PC-9 (cell line): ENCODE results near the gene CCDC85A. TPM values are rescaled to one million over a fixed set of nuclear protein-coding genes. Genes with fewer than 3 reads are reported as not detected.

ENCODE experiments used
- BruUV-seq: library from RNA; stranded (reverse); fragments of 400-500 nt; replicated peaks from 2 replicates; lab custom pipeline; 2021; lab: Mats Ljungman, UMichigan
- CTCF ChIA-PET: fragments of 300-600 bp; sonication (Branson Sonifier 250); formaldehyde crosslinking; loops from one replicate; lab custom pipeline; 2022; ENCODE audit warnings: antibody characterized with exemption; lab: Charles Lee
- POLR2A ChIA-PET: fragments of 300-600 bp; sonication (Branson Sonifier 250); formaldehyde crosslinking; loops from one replicate; lab custom pipeline; 2022; ENCODE audit warnings: antibody characterized with exemption; ENCODE audit not compliant: unreplicated experiment; lab: Charles Lee
- DNase-seq, 2 experiments: peaks; one replicate each; pipeline versions ENCODE4 v3.0.0 to v3.0.0-alpha.2; 2015 to 2022; ENCODE audit warnings: mixed read lengths in 1 of 2
- H2AFZ ChIP-seq: fragments of 200-600 bp; sonication (generic); 2 replicates; pipeline ENCODE4 v1.8.1; 2017; ENCODE audit warnings: antibody characterized with exemption
- H3F3A ChIP-seq: fragments of 200-600 bp; sonication (generic); 2 replicates; pipeline ENCODE4 v1.8.1; 2017; ENCODE audit warnings: antibody characterized with exemption, mild to moderate bottlenecking, low read depth; ENCODE audit not compliant: insufficient read depth
- H3K27ac ChIP-seq: fragments of 200-600 bp; sonication (generic); 2 replicates; pipeline ENCODE4 v1.6.1; 2016; ENCODE audit warnings: mixed run types
- H3K27me3 ChIP-seq: fragments of 200-600 bp; sonication (generic); 2 replicates; pipeline ENCODE4 v1.6.1; 2016; ENCODE audit warnings: low read depth, mixed run types; ENCODE audit not compliant: insufficient read depth
- H3K36me3 ChIP-seq: fragments of 200-600 bp; sonication (generic); 2 replicates; pipeline ENCODE4 v1.6.1; 2016; ENCODE audit warnings: low read depth, mixed run types
- H3K4me1 ChIP-seq: fragments of 200-600 bp; sonication (generic); replicated peaks from 2 replicates; pipeline ENCODE4 v1.6.1; 2016; ENCODE audit warnings: mixed run types; ENCODE audit not compliant: insufficient read depth
- H3K4me2 ChIP-seq: fragments of 200-600 bp; sonication (generic); 2 replicates; pipeline ENCODE4 v1.6.1; 2017; ENCODE audit warnings: mixed run types
- H3K4me3 ChIP-seq: fragments of 200-600 bp; sonication (generic); 2 replicates; pipeline ENCODE4 v1.6.1; 2016; ENCODE audit warnings: mixed run types
- H3K79me2 ChIP-seq: fragments of 200-600 bp; sonication (generic); 2 replicates; pipeline ENCODE4 v1.6.1; 2017; ENCODE audit warnings: low read depth, mixed run types
- H3K9me2 ChIP-seq: fragments of 200-600 bp; sonication (generic); 2 replicates; pipeline ENCODE4 v1.8.1; 2017; ENCODE audit warnings: mild to moderate bottlenecking; ENCODE audit not compliant: insufficient read depth
- H3K9me3 ChIP-seq: fragments of 200-600 bp; sonication (generic); 2 replicates; pipeline ENCODE4 v1.8.1; 2016; ENCODE audit warnings: low read depth; ENCODE audit not compliant: insufficient read depth
- H4K20me1 ChIP-seq: fragments of 200-600 bp; sonication (generic); 2 replicates; pipeline ENCODE4 v1.8.1; 2017; ENCODE audit not compliant: insufficient read depth
- CTCF ChIP-seq: fragments of 200-600 bp; sonication (generic); conservative IDR thresholded peaks from 2 replicates; pipeline ENCODE4 v1.6.1; 2017; ENCODE audit warnings: mixed run types, antibody characterized with exemption, mild to moderate bottlenecking, moderate library complexity
- EZH2 ChIP-seq: fragments of 200-600 bp; sonication (generic); IDR thresholded peaks from 2 replicates; pipeline ENCODE4 v1.8.0; 2017; ENCODE audit warnings: antibody characterized with exemption, low read depth
- intact Hi-C: fragments of 100-400 bp; cut with micrococcal nuclease; formaldehyde crosslinking; loops from one replicate; pipeline ENCODE4 v1.10.0; 2022; ENCODE audit not compliant: unreplicated experiment
- total RNA-seq: library from RNA; stranded (reverse); gene quantifications from 2 replicates; pipeline ENCODE4 v1.2.3, GENCODE V29; 2021

Gene CCDC85A
- total RNA-seq, 1 experiment from 2014 or later: not detected

GRCh38 chr2:56244506-56244905 is 60.7 kb downstream of the CCDC85A start:
- no TSS peak for BruUV-seq
- POLR2A ChIA-PET: no interaction called here
- CTCF ChIA-PET: no interaction called here

GRCh38 chr2:56244911-56245530 is 61.2 kb downstream of the CCDC85A start:
- no peak overlapping the region for H3K4me2 ChIP-seq
- H3K4me1 ChIP-seq: no peaks in the 10 kb centered on the region
- ChIA-PET CTCF (no interaction called here), POLR2A (no interaction called here)
- H2AFZ ChIP-seq: no peak overlapping the region
- intact Hi-C loops: no loop called here
- no peak for DNase-seq
- H3K4me3 ChIP-seq: no peak overlapping the region
- H3K36me3 ChIP-seq: no peaks in the 10 kb centered on the region
- H3F3A ChIP-seq: no peaks in the 10 kb centered on the region
- TF ChIP-seq EZH2 (no peak), CTCF (no peak)
- no peaks in the 10 kb centered on the region for H4K20me1 ChIP-seq
- no peak overlapping the region for H3K27ac ChIP-seq
- no peaks in the 10 kb centered on the region for H3K9me2 ChIP-seq
- no peaks in the 10 kb centered on the region for H3K79me2 ChIP-seq
- H3K27me3 ChIP-seq: no peaks in the 10 kb centered on the region
- no peaks in the 10 kb centered on the region for H3K9me3 ChIP-seq
- BruUV-seq: no TSS peak

More at GRCh38 chr2:56244506-56244905, 60.7 kb downstream of the CCDC85A start:
- Histone ChIP-seq H3K4me1 (no peaks in the 10 kb centered on the region), H3K9me3 (no peaks in the 10 kb centered on the region), H3K4me3 (no peak overlapping the region), H3K4me2 (no peak overlapping the region), H4K20me1 (no peaks in the 10 kb centered on the region), H3K79me2 (no peaks in the 10 kb centered on the region), H2AFZ (no peak overlapping the region), H3K36me3 (no peaks in the 10 kb centered on the region), H3K27ac (no peak overlapping the region), H3K9me2 (no peaks in the 10 kb centered on the region), H3K27me3 (no peaks in the 10 kb centered on the region), H3F3A (no peaks in the 10 kb centered on the region)
- intact Hi-C loops: no loop called here
- TF ChIP-seq EZH2 (no peak), CTCF (no peak)
- DNase-seq: no peak

GRCh38 chr2:56248965-56249742 is 65.4 kb downstream of the CCDC85A start:
- Histone ChIP-seq H3K27ac (no peak overlapping the region), H3F3A (no peaks in the 10 kb centered on the region), H3K79me2 (no peaks in the 10 kb centered on the region), H3K4me2 (no peak overlapping the region), H3K9me2 (no peaks in the 10 kb centered on the region), H3K27me3 (peaks cover 12% of the 10 kb centered on the region; the same call in 1 of the 2 replicates), H3K36me3 (no peaks in the 10 kb centered on the region), H3K4me1 (no peaks in the 10 kb centered on the region), H3K4me3 (no peak overlapping the region), H4K20me1 (no peaks in the 10 kb centered on the region), H2AFZ (no peak overlapping the region), H3K9me3 (no peaks in the 10 kb centered on the region)
- POLR2A ChIA-PET: no interaction called here
- no peak for DNase-seq
- CTCF ChIA-PET: no interaction called here
- no TSS peak for BruUV-seq
- intact Hi-C loops: no loop called here
- TF ChIP-seq CTCF (no peak), EZH2 (no peak)
